ENCODE data around the gene MYLK3. TPM values are rescaled to one million over a fixed set of nuclear protein-coding genes. Genes with fewer than 3 reads are reported as not detected.

The MYLK3 gene
- total and polyA plus RNA-seq, 2 donors (not counting 3 experiments of a cell fraction or from before 2014, with no cell fraction given): not detected

DNA sequence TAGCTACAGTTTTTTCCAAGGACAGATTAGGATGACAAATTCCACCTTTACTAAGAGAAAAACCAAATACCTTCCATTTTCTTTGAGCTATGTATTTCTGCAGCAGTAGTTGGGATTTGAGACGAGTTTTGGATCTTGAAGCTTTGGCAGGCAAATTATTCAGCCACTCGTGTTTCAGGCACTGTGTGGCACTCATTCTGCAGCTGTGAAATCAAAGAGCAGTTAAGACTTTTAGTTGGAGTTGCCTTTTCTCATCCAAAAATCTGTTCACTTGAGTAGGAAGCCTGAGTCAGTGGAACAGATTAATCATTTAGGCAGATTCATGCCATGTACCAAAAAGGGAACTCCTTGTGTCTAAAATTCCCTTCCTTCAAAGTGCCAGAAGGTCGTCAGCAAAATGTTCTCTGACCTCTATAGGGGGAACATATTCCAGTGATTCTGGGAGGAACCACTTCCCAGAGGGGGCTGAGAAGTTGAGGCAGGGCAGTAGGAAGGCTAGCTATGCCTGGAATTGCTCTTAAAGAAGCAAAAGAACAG, 38.6 kb downstream of the MYLK3 start:
- ChIA-PET POLR2A (no interaction called here), CTCF (interaction anchor here (0.8 to 1.7 kb wide), 3 partner anchors 13 to 92 kb away, joined by 3 to 4 read pairs (median 4); no protein-coding TSS in a partner anchor)
- DNase-seq (ENCODE audit: low read depth, low spot score): no peak
- H3K27ac ChIP-seq (ENCODE audit: insufficient read depth, low read depth, low read length): no peak overlapping the region
- H3K4me1 ChIP-seq (ENCODE audit: control insufficient read depth, extremely low read depth, insufficient read depth, low read length): no peaks in the 10 kb centered on the region
- TF ChIP-seq EZH2 (IDR thresholded peaks at IDR 0.05; ENCODE audit: borderline replicate concordance, low read depth, low read length, severe bottlenecking) (no peak), GATA2 (IDR thresholded peaks at IDR 0.05; ENCODE audit: insufficient read depth, insufficient read length, low read depth, low read length) (no peak), POLR2A (IDR thresholded peaks at IDR 0.05; ENCODE audit: low read depth, low read length) (no peak), MAX (IDR thresholded peaks at IDR 0.05; ENCODE audit: insufficient read depth, insufficient read length) (no peak), POLR2AphosphoS5 (IDR thresholded peaks at IDR 0.05; ENCODE audit: insufficient read depth, low read depth, low read length) (no peak), JUN (IDR thresholded peaks at IDR 0.05; ENCODE audit: borderline replicate concordance, insufficient read depth, insufficient read length, low read depth) (no peak), MYC (IDR thresholded peaks at IDR 0.05; ENCODE audit: low read depth, low read length) (no peak), FOS (IDR thresholded peaks at IDR 0.05; ENCODE audit: borderline replicate concordance, insufficient read depth, low read length) (no peak)
- TF ChIP-seq, protein P1, sequence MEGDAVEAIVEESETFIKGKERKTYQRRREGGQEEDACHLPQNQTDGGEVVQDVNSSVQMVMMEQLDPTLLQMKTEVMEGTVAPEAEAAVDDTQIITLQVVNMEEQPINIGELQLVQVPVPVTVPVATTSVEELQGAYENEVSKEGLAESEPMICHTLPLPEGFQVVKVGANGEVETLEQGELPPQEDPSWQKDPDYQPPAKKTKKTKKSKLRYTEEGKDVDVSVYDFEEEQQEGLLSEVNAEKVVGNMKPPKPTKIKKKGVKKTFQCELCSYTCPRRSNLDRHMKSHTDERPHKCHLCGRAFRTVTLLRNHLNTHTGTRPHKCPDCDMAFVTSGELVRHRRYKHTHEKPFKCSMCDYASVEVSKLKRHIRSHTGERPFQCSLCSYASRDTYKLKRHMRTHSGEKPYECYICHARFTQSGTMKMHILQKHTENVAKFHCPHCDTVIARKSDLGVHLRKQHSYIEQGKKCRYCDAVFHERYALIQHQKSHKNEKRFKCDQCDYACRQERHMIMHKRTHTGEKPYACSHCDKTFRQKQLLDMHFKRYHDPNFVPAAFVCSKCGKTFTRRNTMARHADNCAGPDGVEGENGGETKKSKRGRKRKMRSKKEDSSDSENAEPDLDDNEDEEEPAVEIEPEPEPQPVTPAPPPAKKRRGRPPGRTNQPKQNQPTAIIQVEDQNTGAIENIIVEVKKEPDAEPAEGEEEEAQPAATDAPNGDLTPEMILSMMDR (IDR thresholded peaks at IDR 0.05; ENCODE audit: extremely low read depth in 1 of 2, insufficient read depth in 1 of 2, low read depth in 1 of 2, low read length in 2 of 2): no peak
- intact Hi-C loops (cut with micrococcal nuclease) (no loop called here), dilution Hi-C loops (cut with MboI; ENCODE audit: extremely low pct_ligation_motif_present, low sequenced_read_pairs) (no loop called here)
- no peaks in the 10 kb centered on the region for H3K36me3 ChIP-seq (ENCODE audit: control insufficient read depth in 2 of 2, extremely low read depth in 1 of 2, insufficient read depth in 2 of 2, low read length in 2 of 2)
- no peak overlapping the region for H3K4me2 ChIP-seq (ENCODE audit: insufficient read depth, low read length)
- no peak overlapping the region for H2AFZ ChIP-seq (ENCODE audit: low read depth, low read length)
- no peaks in the 10 kb centered on the region for H4K20me1 ChIP-seq (replicated peaks; ENCODE audit: control insufficient read depth, extremely low read depth, insufficient read depth, low read length)
- H3K27me3 ChIP-seq (ENCODE audit: control insufficient read depth in 2 of 2, insufficient read depth in 2 of 2, low read length in 2 of 2): peaks cover 0 to 2% of the 10 kb centered on the region in 2 experiments
- no peaks in the 10 kb centered on the region for H3K9me3 ChIP-seq (replicated peaks; ENCODE audit: control insufficient read depth, insufficient read depth, low read length)
- no TSS peak for BruUV-seq (replicated peaks)
- H3K9ac ChIP-seq (replicated peaks; ENCODE audit: extremely low read depth, insufficient read depth, low read length): no peak overlapping the region
- H3K79me2 ChIP-seq (ENCODE audit: control insufficient read depth, insufficient read depth, low read length): no peaks in the 10 kb centered on the region
- no peak overlapping the region for H3K4me3 ChIP-seq (replicated peaks in 1 of 3; ENCODE audit: insufficient read depth in 1 of 3, low read depth in 1 of 3, low read length in 3 of 3)
- no peak for FAIRE-seq
- no peaks in the 10 kb centered on the region for H3K9me1 ChIP-seq (replicated peaks; ENCODE audit: control insufficient read depth, extremely low read depth, insufficient read depth, low read length)
